ENCODE data around the gene CHRNA3.

CHRNA3 gene

DNA sequence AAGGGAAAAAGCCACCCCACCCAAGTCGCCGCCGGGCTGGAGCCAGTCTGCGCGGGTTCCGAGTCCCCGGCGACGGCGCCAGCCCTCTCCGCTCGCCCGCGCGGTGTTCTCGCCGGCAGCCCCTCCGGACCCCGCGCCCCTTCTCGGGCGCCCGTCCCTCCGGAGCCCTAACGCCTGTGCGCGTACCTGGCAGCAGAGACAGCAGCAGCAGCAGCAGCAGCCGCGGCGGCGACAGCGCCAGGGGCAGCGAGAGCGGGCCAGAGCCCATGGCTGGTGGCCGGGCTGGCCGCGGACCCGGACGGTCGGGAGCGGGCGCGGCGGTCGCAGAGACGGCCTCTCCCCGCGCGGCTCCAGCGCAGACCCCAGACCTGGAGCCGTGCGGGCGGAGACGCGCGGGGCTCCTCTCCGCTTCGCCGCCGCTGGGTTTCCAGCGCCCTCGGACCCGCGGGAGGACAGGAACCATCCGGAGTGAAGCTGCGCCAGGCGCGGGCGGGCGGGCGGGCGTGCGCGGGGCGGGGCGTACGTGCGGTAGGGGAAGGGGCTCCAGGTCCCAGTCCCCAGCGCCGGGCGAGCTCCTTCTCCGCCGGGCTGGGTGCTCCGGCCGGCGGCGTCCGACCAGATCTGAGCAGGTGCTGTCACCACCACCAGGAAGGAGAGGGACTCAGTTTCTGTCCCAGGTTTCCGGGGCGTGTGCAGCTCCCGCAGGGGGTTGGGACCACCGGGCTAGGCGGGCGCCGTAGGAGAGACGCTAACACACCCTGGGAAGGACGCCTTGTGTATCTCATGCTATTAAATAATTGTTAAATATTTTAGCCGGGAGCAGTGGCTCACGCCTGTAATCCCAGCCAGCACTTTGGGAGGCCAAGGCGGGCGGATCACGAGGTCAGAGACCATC lies at the start of gene CHRNA3:
CHRNA3 (minus strand) TSS at position 470 of the 895 bp plus-strand sequence; CDS start at position 268, 202 bp downstream.
- no peak for DNase-seq (ENCODE audit: low read depth in 4 of 4, low spot score in 1 of 4)

DNA sequence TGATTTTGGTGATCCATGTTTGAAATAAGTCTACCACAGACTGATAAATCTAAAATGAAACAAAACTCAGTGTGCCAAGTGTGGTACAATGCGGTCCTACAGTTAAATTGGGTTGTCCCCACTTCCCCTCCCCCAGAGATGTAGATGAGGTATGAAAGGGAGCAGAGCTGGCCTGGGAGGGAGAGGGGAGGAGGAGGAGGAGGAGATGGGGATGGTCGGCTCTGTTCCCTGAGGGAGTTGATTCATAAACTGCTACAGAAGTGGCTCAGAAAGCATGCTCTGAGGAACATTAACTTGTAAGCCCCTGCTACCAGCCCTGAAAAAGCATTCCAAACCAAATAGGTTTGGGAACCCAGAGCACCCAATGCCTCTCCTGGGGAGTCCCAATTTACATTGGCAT lies 48.2 kb upstream of the CHRNA3 start:
- DNase-seq (ENCODE audit: low read depth in 4 of 4, low spot score in 1 of 4) = no peak

DNA sequence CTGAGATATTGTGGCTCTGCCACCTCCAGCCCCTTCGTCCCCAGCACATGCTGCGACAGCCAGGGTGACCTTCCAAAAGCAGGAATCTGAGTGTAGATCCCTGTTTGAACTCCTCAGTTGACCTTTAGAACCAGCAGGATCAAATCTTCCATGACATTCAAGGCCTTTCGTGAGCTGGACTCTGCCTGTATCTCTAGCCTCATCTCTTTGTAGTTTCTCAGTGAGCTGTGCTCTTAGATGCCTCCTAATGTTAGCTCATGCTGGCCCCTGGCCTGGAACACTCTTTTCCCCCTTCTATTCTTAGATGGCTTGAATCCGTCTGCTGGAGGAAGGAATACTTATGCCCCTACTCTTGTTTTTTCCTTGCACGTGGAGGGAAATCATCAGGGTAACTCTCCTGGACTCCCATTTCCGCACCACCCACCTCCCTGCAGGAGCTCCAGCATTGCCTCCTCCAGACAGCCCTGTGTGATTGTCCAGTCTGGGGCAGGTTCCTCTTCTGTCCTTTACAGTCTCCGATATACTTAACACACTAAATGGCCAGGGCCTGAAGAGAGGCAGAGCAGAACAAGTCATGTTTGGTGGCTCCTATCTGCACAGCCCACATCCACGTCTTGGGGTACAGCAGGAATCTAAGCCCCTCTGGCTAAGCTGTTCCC lies 46.9 kb upstream of the CHRNA3 start:
- no peak for DNase-seq (ENCODE audit: low read depth in 4 of 4, low spot score in 1 of 4)

DNA sequence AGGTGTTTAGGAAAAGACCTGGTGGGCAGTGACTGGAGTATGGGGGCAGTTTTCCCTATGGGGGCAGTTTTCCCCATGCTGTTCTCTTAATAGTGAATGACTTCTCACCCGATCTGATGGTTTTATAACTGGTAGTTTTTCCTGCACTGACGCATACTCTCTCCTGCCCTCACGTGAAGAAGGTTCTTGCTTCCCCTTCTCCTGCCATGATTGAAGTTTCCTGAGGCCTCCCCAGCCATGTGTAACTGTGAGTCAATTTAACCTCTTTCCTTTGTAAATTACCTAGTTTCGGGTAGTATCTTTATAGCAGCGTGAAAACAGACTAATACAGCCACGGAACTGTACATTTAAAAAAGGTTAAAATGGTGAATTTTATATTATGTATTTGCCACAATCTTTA lies 45.2 kb upstream of the CHRNA3 start:
- no peak for DNase-seq (ENCODE audit: low read depth in 4 of 4, low spot score in 1 of 4)

DNA sequence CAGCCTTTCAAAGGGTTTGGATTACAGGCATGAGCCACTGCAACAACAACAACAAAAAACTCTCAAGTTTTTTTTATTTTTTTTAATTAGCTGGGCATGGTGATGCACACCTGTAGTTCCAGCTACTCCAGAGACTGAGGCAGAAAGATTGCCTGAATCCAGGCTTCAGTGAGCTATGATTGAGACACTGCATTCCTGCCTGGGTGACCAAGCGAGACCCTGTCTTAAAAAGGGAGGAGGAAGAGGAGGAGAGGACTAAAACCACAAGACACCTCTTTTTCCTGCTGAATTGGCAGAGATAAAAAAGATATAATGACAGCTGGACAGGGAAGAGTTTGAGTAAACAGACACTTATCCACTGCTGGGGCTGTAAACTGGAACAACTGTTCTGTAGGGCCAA lies 42.9 kb upstream of the CHRNA3 start:
- no peak for DNase-seq (ENCODE audit: low read depth in 4 of 4, low spot score in 1 of 4)

DNA sequence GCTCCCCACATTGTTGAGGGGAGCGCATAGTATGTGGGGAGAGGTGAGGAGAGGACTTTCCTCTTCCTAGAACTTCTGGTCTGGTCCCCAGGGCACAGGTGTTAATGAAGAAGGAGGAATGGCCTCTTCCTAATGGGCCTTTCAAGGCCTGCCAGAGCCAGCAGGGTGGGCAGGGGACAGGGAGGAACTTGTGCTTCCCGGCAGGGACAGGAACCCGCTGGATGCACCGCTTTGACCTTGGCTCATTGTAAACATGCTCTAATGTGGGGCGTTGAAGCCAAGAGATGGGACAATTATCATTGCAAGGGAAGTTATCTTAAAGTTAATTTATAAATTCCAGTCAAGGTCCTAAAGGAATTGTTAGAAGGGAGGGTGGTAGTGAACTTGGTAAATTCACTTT lies 41.2 kb upstream of the CHRNA3 start:
- no peak for DNase-seq (ENCODE audit: low read depth in 4 of 4, low spot score in 1 of 4)

DNA sequence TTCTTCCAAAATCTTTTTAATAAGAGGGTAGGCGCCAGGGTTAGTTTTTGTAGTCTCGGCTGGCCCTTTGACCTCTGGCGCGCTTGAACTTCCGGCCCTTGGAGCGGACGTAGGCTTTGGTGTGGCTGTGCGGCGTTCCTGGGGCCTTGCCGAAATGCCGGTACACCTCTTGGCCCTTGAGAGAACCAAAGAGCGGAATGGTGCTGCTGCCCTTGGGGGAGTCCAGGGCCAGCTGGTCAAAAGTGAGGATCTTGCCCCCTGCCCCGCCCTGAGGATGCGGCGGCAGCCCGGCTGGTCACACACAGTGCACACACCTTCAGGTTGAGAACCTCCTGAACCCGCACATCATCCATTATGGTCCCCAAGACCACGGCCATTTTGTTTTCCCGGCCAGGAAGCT lies 40.2 kb upstream of the CHRNA3 start:
- DNase-seq (ENCODE audit: low read depth in 4 of 4, low spot score in 1 of 4) = no peak

DNA sequence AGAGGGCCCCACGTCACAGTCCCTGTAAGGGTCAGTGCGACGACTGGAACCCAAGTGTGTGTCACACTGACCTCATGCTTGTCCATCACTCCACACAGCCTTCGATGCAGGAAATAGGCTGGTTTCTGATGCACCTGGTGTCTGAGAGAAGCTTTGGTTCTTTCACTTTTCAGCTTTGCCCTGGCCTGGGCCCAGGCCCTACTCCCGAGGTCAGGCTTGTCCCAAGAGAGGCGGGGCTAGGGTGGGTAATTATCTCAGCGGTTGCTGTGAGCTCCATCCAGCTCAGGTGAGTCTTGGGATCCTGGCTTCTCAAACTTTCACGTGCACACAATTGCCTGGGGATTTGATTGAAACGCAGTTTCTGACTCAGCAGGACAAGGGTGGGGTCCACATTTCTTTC lies 39.8 kb upstream of the CHRNA3 start:
- no peak for DNase-seq (ENCODE audit: low read depth in 4 of 4, low spot score in 1 of 4)

DNA sequence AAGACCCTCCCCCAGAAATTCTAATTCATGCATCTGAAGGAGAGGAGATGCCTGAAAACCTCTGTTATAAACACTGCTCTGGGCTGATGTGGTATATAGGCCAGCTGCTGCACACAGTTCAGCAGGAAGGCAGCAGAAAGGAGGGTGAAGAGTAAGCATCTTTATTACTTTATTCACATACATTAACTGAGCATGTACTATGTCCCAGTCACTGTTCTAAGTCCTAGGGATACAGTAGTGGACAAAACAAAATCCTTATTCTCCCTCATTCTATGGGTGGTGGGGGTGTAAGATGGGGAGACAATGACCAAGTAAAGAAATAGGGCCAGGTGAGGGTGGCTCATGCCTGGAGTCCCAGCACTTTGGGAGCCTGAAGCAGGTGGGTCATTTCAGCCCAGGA lies 38.0 kb upstream of the CHRNA3 start:
- DNase-seq (ENCODE audit: low read depth in 4 of 4, low spot score in 1 of 4) = no peak

DNA sequence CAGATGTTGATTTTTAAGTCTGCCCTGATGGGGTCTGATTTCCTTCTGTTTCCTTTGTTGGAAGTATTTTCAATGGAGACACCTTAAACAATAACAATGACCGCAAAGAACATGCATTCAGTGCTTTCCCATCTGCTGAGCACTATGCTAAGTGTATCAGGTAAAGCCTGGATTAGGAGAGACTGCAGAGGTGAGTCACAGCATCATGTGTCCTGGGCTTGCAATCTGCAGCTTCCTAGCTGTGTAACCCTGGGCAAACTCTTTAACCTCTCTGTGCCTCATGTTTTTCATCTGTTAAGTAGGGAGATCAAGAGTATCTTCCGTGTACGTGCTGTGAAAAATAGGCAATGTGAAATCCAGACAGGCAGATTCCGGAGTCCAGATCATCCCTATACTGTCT lies 33.5 kb upstream of the CHRNA3 start:
- no peak for DNase-seq (ENCODE audit: low read depth in 4 of 4, low spot score in 1 of 4)

DNA sequence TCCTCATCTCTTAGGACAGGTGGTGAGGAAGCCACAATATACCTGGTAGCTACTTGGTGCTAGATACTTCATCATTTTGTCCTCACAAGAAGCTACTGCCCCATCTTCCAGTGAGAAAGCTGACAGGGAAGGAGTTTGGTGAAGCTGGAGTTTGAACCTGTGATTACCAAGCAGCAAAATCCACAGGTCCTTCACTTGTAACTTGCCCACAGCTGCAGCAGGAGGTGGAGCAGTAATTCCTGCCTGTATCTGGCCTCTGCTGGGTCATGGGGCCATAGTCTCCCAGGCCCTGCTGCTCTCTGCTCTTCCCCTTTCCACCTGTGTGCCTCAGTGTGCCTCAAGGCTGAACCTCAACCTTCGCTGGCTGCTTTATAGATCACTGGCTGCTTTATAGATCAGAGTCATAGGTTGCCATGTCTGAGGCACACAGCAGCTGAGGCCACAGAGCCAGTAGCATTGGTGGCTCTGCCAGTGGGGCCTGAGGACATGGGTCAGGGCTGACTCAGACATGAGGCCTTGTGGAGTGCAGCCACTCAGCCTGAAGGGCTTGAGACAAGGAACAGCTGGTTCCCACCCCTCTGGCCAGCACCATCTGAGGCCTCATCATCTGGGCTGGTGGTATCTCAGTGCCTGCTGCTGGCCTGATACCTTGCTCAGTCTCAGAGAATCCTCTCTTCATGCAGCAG lies 31.3 kb upstream of the CHRNA3 start:
- no peak for DNase-seq (ENCODE audit: low read depth in 4 of 4, low spot score in 1 of 4)

DNA sequence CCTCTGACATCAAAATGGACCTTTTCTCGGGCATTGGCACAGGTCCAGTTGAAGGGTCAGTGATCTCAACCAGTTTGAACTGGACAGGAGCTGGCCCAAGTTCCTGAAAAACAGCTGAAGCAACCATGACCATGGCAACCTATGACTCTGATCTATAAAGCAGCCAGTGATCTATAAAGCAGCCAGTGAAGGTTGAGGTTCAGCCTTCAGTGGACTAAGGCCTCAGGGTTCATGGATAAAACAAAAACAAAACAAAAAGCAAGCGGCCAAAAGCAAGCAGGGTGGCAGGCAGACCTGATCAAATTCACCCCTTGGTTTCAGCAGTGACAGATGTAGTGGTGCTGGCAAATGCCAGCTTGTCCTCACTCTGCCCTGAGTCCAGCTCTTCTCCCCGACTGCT lies 30.2 kb upstream of the CHRNA3 start:
- DNase-seq (ENCODE audit: low read depth in 4 of 4, low spot score in 1 of 4) = no peak

DNA sequence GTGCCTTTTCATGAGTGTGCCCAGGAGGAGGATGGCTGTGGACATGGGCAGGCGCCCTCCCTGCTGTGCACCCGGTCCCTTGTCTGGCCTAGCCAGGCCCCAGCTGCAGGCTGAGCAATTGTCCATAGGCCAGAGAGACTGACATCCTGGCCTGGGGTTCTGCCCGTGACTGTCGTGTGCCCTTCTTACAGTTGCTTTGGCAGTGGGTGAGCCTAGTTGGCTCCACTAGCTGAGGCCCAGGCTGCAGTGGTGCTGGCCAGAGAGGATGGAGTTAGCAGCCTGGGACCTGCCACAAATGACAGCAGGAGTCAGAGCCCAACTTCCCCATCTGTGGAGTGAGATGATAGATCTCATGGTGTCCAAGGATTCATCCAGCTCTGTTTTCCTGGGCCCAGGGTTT lies 29.2 kb upstream of the CHRNA3 start:
- DNase-seq (ENCODE audit: low read depth in 4 of 4, low spot score in 1 of 4) = no peak

DNA sequence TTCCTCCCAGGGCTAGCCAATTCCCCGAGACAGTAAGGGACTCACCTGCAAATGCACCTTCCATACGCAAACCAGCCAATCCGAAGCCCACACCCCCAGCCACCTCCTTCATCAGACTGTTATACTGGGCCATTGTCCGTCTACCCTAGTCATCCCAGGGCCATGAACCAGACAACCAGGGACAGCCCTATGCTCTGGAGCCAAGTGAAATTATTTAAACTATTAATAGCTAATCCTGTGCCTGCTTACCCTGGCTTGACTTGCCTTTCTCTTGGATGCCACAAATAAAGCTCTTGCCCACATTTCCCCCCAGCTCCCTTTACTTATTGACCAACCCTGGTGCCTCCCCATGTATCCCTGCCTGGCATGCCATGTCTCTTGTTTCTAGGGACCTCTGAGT lies 24.2 kb upstream of the CHRNA3 start:
- DNase-seq (ENCODE audit: low read depth in 4 of 4, low spot score in 1 of 4) = no peak

DNA sequence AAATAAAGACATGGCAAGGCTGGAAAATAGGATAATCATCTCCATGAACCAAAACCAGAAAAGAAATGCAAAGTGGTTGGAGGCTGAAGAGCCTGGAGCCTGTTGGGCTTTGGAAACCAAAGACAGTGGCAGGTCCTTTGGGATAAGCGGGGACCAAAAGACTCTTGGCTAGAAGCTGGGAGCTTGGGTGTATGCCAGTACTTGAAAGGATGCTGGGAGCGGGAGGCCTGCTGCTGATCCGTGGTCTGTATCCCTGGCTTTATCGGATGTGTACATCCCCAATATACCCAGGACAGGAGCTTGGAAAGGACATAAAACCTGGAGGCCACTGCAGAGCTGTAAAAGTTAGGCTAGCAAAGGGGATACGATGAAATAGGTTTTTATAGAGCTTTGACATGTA lies 21.5 kb upstream of the CHRNA3 start:
- no peak for DNase-seq (ENCODE audit: low read depth in 4 of 4, low spot score in 1 of 4)

DNA sequence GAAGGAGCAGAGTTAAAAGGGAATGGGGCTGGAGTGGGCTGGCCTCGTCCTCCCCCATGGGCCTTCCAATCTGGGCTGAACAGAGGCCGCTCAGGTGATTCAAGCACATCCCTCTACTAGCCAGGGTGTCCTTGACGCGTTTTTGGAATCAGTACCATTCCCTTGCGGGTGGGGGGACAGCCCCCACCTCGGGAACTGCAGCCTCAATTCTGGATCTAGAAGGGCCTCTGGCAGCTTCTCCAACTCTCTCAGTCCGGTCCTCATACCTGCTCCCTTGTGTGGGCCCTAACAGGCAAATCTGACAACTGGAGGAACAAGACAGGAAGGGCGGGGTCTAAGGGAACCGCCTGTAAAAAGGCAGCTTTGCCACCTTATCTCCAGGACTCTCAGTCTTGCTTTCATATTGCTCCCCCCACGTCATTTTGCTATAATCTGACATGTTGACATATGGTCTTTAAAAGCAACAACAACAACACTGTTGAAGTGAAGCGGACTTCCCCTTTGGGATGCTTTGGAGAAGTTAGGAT lies 21.0 kb upstream of the CHRNA3 start:
- no peak for DNase-seq (ENCODE audit: low read depth in 4 of 4, low spot score in 1 of 4)

DNA sequence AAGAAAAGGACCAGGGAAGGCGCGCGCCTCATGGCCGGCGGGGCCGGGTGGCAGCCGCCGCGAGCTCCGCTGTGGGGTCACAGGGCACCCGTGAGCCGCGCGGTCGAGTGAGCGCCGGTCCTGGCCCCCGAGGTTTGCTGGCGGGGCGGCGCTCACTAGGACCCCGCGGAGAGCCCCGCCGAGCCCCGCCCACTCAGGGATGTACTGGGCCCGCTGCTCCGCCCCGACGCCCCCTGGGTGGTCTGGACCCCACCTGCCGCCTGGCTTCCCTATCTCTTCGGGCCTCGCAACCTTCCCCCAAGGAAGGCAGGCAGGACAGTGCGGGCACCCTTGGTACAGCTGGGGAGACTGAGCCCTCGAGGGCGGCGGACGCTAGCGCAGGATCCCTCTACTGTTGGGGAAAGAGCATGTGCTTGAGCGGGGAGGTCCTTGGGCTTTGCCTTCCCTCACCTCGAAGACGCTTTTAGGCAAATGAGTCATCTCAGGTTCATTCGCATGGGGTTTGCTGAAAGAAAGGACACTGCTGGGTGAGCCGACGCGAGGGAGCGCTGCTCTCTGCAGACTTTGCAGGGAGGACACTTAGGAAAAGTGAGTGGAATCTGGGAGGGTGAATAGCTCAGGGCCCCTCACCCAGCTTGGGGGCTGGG lies 20.4 kb upstream of the CHRNA3 start, which contains the start of gene CHRNB4:
CHRNB4 (minus strand) TSS at position 109 of the 647 bp plus-strand sequence; CDS start at position 32, 77 bp downstream.
- no peak for DNase-seq (ENCODE audit: low read depth in 4 of 4, low spot score in 1 of 4)

DNA sequence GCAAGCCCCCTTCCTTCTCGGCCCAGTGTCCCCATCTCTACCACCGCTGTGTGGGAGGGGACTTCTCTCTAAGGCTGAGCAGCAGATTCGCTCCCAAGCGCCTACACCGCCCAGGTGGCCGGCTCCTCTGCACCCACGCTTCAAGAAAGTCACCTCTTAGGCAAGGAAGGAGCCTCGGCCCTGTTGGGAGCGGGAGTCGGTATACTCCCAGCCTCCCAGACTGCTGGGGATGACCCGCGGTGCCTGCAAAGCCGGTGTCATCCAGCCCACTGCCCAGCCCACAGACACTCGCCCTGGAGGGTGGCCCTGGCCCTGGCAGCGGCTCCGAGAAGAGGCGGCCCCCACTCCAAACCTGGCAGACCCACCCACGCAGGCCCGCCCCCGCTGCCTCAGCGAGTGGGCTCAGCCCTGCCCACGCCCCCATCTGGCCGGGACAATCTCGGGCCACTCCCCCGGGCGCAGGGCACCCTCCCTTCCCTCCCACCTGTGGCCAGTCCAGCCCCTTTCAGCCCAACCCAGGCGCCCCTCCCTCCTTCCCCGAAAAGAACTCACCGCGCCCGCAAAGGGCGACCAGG lies 19.8 kb upstream of the CHRNA3 start:
- DNase-seq (ENCODE audit: low read depth in 4 of 4, low spot score in 1 of 4) = no peak

DNA sequence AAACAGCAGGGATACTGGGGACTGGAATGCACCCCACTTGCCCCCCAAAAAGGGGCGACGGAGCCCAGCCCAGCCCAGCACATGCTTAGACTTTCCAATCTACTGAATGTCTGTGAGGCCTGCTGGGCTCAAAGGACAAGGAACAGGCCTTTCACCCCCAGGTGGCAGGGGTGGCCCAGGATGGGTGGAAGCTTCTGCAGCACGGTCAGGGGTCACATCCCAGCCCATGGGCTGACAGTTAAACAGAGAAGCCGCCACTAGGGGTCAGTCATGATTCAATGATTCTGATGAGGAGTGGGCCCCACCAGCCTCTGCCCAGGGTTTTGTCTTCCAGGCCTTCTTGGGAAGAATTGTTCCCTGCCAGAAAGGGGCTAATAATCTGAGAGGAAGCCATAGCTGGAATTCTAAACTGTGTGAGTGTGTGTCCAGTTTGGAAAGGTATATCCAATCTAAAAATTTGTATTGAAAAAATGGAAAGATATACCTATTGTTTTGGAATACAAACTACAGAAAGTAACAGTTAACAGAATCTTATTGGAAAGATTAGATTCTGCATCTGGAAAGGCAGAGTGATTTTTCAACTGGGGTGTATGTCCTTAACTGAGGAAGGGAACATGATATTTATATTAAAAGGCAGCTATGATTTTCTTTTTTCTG lies 18.0 kb upstream of the CHRNA3 start:
- peak; percentile 16 to 44 (median 22) for DNase-seq (ENCODE audit: low read depth in 4 of 4, low spot score in 1 of 4)

DNA sequence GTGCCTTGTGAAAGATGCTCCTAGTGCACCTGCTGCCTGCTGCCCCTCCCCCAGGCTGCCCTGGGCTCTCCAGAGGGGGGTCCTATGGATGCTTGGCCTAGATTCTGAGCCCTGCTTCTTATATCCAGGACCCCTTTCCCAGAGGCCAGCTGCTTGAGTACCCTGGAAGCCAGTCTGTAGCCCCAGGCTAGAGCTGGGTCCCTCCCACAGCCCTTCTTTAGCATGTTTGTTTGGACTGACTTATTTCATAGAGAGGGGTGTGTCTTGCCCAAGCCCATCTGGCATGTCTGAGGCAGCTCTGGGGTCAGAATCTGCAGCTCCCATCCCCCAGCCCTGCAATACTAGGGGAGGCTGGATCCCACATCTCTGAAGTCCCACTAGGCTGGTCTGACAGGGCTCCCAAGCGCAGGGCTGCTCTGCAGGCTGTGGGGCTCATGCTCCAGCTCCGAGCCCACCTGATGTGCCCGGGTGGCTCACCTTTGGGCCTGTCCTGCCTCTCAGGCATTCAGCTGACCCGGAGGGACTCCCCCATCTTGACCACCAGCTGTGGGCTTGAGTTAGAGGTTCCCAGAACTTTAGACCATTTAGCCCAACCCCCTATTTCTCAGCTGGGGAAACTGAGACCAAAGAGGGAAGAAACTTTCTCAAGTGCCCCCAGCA lies 17.1 kb upstream of the CHRNA3 start:
- DNase-seq (ENCODE audit: low read depth in 4 of 4, low spot score in 1 of 4) = no peak

Data from stimulated activated CD4-positive, alpha-beta T cell treated with anti-CD3 and anti-CD28 coated beads, Interleukin-1b, Interleukin-23, amount 100 ng/mL, for 24 hours (primary cell).